GM23338 (cell line): ENCODE measurements around the gene CCDC57. TPM values are rescaled to one million over a fixed set of nuclear protein-coding genes. Genes with fewer than 3 reads are reported as not detected.

ENCODE experiments used
- ATAC-seq: fragments of 200-7000 bp; cut with Tn5 transposase; 3 replicates; pipeline ENCODE4 v1.9.1; 2020
- DNase-seq: peaks from one replicate; pipeline ENCODE4 v3.0.0-alpha.2; 2015; ENCODE audit warnings: low spot score
- H2AFZ ChIP-seq: fragments of 200-600 bp; sonication (generic); 2 replicates; pipeline ENCODE4 v1.8.0; 2016; ENCODE audit warnings: antibody characterized with exemption, mild to moderate bottlenecking, moderate library complexity
- H3F3A ChIP-seq: fragments of 200-600 bp; sonication (generic); replicated peaks from 2 replicates; pipeline ENCODE4 v1.8.0; 2017; ENCODE audit warnings: antibody characterized with exemption, mixed run types, low read depth
- H3K27ac ChIP-seq: fragments of 200-600 bp; sonication (generic); 2 replicates; pipeline ENCODE4 v1.6.1; 2016; ENCODE audit warnings: low read depth
- H3K27me3 ChIP-seq: fragments of 200-600 bp; sonication (generic); 2 replicates; pipeline ENCODE4 v1.8.0; 2016; ENCODE audit warnings: mild to moderate bottlenecking, mixed run types, moderate library complexity; ENCODE audit not compliant: insufficient read depth
- H3K36me3 ChIP-seq: fragments of 200-600 bp; sonication (generic); 2 replicates; pipeline ENCODE4 v1.8.0; 2016; ENCODE audit warnings: mild to moderate bottlenecking; ENCODE audit not compliant: insufficient read depth
- H3K4me1 ChIP-seq: fragments of 200-600 bp; sonication (generic); 2 replicates; pipeline ENCODE4 v1.8.0; 2016; ENCODE audit warnings: mild to moderate bottlenecking, moderate library complexity; ENCODE audit not compliant: insufficient read depth
- H3K4me2 ChIP-seq: fragments of 200-600 bp; sonication (generic); 2 replicates; pipeline ENCODE4 v1.7.1; 2017; ENCODE audit warnings: mixed run types
- H3K4me3 ChIP-seq: fragments of 200-600 bp; sonication (generic); 2 replicates; pipeline ENCODE4 v1.6.1; 2016; ENCODE audit warnings: mixed run types
- H3K79me2 ChIP-seq: fragments of 200-600 bp; sonication (generic); replicated peaks from 2 replicates; pipeline ENCODE4 v1.8.0; 2017; ENCODE audit warnings: mild to moderate bottlenecking; ENCODE audit not compliant: insufficient read depth
- H3K9me2 ChIP-seq: fragments of 200-600 bp; sonication (generic); 2 replicates; pipeline ENCODE4 v1.8.0; 2017; ENCODE audit not compliant: insufficient read depth
- H4K20me1 ChIP-seq: fragments of 200-600 bp; sonication (generic); replicated peaks from 2 replicates; pipeline ENCODE4 v1.8.0; 2017; ENCODE audit warnings: mild to moderate bottlenecking; ENCODE audit not compliant: insufficient read depth
- H3K27ac Mint-ChIP-seq: 2 replicates; pipeline ENCODE4 v1.8.0; 2020; ENCODE audit warnings: inconsistent platforms, mild to moderate bottlenecking, moderate library complexity, mixed read lengths
- H3K27me3 Mint-ChIP-seq: 3 replicates; pipeline ENCODE4 v1.8.0; 2022; ENCODE audit warnings: low read depth, mild to moderate bottlenecking, moderate library complexity, mixed read lengths, inconsistent platforms; ENCODE audit not compliant: insufficient read depth, poor library complexity
- H3K36me3 Mint-ChIP-seq: 3 replicates; pipeline ENCODE4 v1.8.0; 2021; ENCODE audit warnings: low read depth, mild to moderate bottlenecking, inconsistent platforms, moderate library complexity, mixed read lengths
- H3K4me1 Mint-ChIP-seq: 3 replicates; pipeline ENCODE4 v1.8.0; 2020; ENCODE audit warnings: mild to moderate bottlenecking, inconsistent platforms, mixed read lengths
- H3K4me3 Mint-ChIP-seq: 3 replicates; pipeline ENCODE4 v1.8.0; 2021; ENCODE audit warnings: moderate library complexity, mild to moderate bottlenecking, inconsistent platforms, mixed read lengths
- H3K9me3 Mint-ChIP-seq: 3 replicates; pipeline ENCODE4 v1.8.0; 2020; ENCODE audit warnings: moderate library complexity, mild to moderate bottlenecking, inconsistent platforms, mixed read lengths
- CREB1 ChIP-seq: fragments of 250-450 bp; sonication (Bioruptor Pico); IDR thresholded peaks from 2 replicates; pipeline ENCODE4 v1.5.0; 2020; ENCODE audit warnings: low read depth, mild to moderate bottlenecking, moderate library complexity
- EZH2 ChIP-seq: fragments of 200-600 bp; sonication (generic); IDR thresholded peaks from one replicate; pipeline ENCODE4 v1.8.0; 2017; ENCODE audit warnings: antibody characterized with exemption, mild to moderate bottlenecking, low read depth; ENCODE audit not compliant: unreplicated experiment
- EZH2phosphoT487 ChIP-seq: fragments of 200-600 bp; sonication (generic); IDR thresholded peaks from one replicate; pipeline ENCODE4 v1.8.1; 2018; ENCODE audit warnings: antibody characterized with exemption; ENCODE audit not compliant: unreplicated experiment
- JUNB ChIP-seq: IDR thresholded peaks from one replicate; pipeline ENCODE4 v1.6.1; 2016; ENCODE audit warnings: antibody characterized with exemption; ENCODE audit not compliant: unreplicated experiment
- NANOG ChIP-seq: IDR thresholded peaks from 2 replicates; pipeline ENCODE4 v1.6.1; 2016; ENCODE audit warnings: antibody characterized with exemption, borderline replicate concordance
- POLR2AphosphoS5 ChIP-seq: IDR thresholded peaks from 2 replicates; pipeline ENCODE4 v1.6.1; 2016; ENCODE audit warnings: antibody characterized with exemption, low read depth
- STAT1 ChIP-seq: IDR thresholded peaks from one replicate; pipeline ENCODE4 v1.6.1; 2016; ENCODE audit warnings: antibody characterized with exemption; ENCODE audit not compliant: unreplicated experiment
- ZNF114 ChIP-seq: fragments of 250-450 bp; sonication (Bioruptor Pico); IDR thresholded peaks from 2 replicates; pipeline ENCODE4 v1.5.0; 2020; ENCODE audit warnings: mild to moderate bottlenecking, moderate library complexity
- ZNF331 ChIP-seq: fragments of 250-450 bp; sonication (Bioruptor Pico); IDR thresholded peaks from 2 replicates; pipeline ENCODE4 v1.5.0; 2020; ENCODE audit warnings: low read depth, mild to moderate bottlenecking, moderate library complexity
- polyA plus RNA-seq: library from polyadenylated mRNA; unstranded; fragments of >200 nt; fragmentation: Nextera tagmentation; extraction: Ambion mirVana; gene quantifications from 2 replicates; pipeline ENCODE4 v1.2.1, GENCODE V29; 2016
- total RNA-seq: library from RNA; depleted of rRNA; stranded (reverse); fragments of >200 nt; shearing (Covaris generic); gene quantifications from 2 replicates; pipeline ENCODE4 v1.2.3, GENCODE V29; 2014
- TF ChIP-seq, protein P1 (sequence below): IDR thresholded peaks from 2 replicates; pipeline ENCODE4 v1.6.1; 2016; ENCODE audit warnings: antibody characterized with exemption
- TF ChIP-seq, protein P2 (sequence below), 2 experiments: fragments of 200-600 bp in 1 of 2; sonication (generic) in 1 of 2; conservative IDR thresholded peaks; 2 replicates each; pipeline versions ENCODE4 v1.5.1 to v1.6.1; 2016 to 2017; ENCODE audit warnings: antibody characterized with exemption in 2 of 2, low read depth in 2 of 2, mild to moderate bottlenecking in 2 of 2, moderate library complexity in 1 of 2
- TF ChIP-seq, protein P3 (sequence below): fragments of 250-450 bp; sonication (Bioruptor Pico); IDR thresholded peaks from 2 replicates; pipeline ENCODE4 v1.5.0; 2020; ENCODE audit warnings: mild to moderate bottlenecking, moderate library complexity
- TF ChIP-seq, protein P4 (sequence below): IDR thresholded peaks from one replicate; pipeline ENCODE4 v1.6.1; 2018; ENCODE audit warnings: antibody characterized with exemption; ENCODE audit not compliant: unreplicated experiment

CCDC57 gene
- total and polyA plus RNA-seq, 2 experiments from 2014 or later = 7.0 to 16.3 TPM

DNA sequence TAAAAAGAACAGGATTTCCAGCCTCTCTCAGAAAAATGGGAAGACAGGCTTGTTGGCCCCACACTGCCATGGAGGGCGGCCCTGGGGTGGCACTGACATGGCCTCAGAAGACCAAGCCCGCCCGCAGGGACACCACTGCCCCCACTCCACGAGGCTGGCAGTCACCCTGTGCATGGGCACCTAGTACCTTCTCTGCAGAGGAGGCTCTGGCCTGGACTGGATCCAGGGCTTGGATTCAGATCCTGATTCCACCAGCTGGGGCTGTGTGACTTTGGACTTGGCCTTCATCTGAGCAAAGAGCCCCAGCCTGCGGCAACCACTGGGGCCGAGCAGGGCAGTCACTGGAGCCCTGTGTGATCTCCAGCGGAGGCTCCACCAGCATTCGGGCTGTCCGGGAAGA, 97.8 kb downstream of the CCDC57 start:
- H3K27ac ChIP-seq = no peak overlapping the region
- H3F3A ChIP-seq = no peaks in the 10 kb centered on the region
- DNase-seq (no peak), ATAC-seq (no peak)
- H3K4me3 ChIP-seq = no peak overlapping the region
- no peak overlapping the region for H3K4me2 ChIP-seq
- no peaks in the 10 kb centered on the region; the same call in 2 of the 3 replicates for H3K36me3 Mint-ChIP-seq
- H3K27me3 ChIP-seq = no peaks in the 10 kb centered on the region
- H2AFZ ChIP-seq = no peak overlapping the region
- no peaks in the 10 kb centered on the region for H3K36me3 ChIP-seq
- no peaks in the 10 kb centered on the region for H3K9me3 Mint-ChIP-seq
- no peaks in the 10 kb centered on the region for H3K4me1 ChIP-seq
- H3K4me3 Mint-ChIP-seq = no peak overlapping the region
- peaks cover 15% of the 10 kb centered on the region for H3K27me3 Mint-ChIP-seq
- H3K79me2 ChIP-seq = no peaks in the 10 kb centered on the region
- H3K9me2 ChIP-seq = no peaks in the 10 kb centered on the region
- no peaks in the 10 kb centered on the region; the same call in 1 of the 2 replicates for H4K20me1 ChIP-seq
- H3K4me1 Mint-ChIP-seq = peaks cover 21% of the 10 kb centered on the region
- H3K27ac Mint-ChIP-seq = no peak overlapping the region
- TF ChIP-seq, protein P1, sequence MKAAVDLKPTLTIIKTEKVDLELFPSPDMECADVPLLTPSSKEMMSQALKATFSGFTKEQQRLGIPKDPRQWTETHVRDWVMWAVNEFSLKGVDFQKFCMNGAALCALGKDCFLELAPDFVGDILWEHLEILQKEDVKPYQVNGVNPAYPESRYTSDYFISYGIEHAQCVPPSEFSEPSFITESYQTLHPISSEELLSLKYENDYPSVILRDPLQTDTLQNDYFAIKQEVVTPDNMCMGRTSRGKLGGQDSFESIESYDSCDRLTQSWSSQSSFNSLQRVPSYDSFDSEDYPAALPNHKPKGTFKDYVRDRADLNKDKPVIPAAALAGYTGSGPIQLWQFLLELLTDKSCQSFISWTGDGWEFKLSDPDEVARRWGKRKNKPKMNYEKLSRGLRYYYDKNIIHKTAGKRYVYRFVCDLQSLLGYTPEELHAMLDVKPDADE = no peak
- TF ChIP-seq, protein P2, sequence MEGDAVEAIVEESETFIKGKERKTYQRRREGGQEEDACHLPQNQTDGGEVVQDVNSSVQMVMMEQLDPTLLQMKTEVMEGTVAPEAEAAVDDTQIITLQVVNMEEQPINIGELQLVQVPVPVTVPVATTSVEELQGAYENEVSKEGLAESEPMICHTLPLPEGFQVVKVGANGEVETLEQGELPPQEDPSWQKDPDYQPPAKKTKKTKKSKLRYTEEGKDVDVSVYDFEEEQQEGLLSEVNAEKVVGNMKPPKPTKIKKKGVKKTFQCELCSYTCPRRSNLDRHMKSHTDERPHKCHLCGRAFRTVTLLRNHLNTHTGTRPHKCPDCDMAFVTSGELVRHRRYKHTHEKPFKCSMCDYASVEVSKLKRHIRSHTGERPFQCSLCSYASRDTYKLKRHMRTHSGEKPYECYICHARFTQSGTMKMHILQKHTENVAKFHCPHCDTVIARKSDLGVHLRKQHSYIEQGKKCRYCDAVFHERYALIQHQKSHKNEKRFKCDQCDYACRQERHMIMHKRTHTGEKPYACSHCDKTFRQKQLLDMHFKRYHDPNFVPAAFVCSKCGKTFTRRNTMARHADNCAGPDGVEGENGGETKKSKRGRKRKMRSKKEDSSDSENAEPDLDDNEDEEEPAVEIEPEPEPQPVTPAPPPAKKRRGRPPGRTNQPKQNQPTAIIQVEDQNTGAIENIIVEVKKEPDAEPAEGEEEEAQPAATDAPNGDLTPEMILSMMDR (conservative IDR thresholded peaks at IDR 0.05; ENCODE audit: low read depth in 2 of 2) = no peak
- TF ChIP-seq, protein P3, sequence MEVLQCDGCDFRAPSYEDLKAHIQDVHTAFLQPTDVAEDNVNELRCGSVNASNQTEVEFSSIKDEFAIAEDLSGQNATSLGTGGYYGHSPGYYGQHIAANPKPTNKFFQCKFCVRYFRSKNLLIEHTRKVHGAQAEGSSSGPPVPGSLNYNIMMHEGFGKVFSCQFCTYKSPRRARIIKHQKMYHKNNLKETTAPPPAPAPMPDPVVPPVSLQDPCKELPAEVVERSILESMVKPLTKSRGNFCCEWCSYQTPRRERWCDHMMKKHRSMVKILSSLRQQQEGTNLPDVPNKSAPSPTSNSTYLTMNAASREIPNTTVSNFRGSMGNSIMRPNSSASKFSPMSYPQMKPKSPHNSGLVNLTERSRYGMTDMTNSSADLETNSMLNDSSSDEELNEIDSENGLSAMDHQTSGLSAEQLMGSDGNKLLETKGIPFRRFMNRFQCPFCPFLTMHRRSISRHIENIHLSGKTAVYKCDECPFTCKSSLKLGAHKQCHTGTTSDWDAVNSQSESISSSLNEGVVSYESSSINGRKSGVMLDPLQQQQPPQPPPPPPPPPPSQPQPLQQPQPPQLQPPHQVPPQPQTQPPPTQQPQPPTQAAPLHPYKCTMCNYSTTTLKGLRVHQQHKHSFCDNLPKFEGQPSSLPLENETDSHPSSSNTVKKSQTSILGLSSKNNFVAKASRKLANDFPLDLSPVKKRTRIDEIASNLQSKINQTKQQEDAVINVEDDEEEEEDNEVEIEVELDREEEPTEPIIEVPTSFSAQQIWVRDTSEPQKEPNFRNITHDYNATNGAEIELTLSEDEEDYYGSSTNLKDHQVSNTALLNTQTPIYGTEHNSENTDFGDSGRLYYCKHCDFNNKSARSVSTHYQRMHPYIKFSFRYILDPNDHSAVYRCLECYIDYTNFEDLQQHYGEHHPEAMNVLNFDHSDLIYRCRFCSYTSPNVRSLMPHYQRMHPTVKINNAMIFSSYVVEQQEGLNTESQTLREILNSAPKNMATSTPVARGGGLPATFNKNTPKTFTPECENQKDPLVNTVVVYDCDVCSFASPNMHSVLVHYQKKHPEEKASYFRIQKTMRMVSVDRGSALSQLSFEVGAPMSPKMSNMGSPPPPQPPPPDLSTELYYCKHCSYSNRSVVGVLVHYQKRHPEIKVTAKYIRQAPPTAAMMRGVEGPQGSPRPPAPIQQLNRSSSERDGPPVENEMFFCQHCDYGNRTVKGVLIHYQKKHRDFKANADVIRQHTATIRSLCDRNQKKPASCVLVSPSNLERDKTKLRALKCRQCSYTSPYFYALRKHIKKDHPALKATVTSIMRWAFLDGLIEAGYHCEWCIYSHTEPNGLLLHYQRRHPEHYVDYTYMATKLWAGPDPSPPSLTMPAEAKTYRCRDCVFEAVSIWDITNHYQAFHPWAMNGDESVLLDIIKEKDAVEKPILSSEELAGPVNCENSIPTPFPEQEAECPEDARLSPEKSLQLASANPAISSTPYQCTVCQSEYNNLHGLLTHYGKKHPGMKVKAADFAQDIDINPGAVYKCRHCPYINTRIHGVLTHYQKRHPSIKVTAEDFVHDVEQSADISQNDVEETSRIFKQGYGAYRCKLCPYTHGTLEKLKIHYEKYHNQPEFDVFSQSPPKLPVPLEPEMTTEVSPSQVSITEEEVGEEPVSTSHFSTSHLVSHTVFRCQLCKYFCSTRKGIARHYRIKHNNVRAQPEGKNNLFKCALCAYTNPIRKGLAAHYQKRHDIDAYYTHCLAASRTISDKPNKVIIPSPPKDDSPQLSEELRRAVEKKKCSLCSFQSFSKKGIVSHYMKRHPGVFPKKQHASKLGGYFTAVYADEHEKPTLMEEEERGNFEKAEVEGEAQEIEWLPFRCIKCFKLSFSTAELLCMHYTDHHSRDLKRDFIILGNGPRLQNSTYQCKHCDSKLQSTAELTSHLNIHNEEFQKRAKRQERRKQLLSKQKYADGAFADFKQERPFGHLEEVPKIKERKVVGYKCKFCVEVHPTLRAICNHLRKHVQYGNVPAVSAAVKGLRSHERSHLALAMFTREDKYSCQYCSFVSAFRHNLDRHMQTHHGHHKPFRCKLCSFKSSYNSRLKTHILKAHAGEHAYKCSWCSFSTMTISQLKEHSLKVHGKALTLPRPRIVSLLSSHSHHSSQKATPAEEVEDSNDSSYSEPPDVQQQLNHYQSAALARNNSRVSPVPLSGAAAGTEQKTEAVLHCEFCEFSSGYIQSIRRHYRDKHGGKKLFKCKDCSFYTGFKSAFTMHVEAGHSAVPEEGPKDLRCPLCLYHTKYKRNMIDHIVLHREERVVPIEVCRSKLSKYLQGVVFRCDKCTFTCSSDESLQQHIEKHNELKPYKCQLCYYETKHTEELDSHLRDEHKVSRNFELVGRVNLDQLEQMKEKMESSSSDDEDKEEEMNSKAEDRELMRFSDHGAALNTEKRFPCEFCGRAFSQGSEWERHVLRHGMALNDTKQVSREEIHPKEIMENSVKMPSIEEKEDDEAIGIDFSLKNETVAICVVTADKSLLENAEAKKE = no peak
- no peak for TF ChIP-seq NANOG
- no peak for TF ChIP-seq EZH2phosphoT487
- TF ChIP-seq CREB1 (CRISPR knock-in tag) = no peak
- TF ChIP-seq ZNF114 (CRISPR knock-in tag) = no peak
- TF ChIP-seq STAT1 = no peak
- TF ChIP-seq ZNF331 (CRISPR knock-in tag) = no peak
- TF ChIP-seq EZH2 = no peak
- TF ChIP-seq, protein P4, sequence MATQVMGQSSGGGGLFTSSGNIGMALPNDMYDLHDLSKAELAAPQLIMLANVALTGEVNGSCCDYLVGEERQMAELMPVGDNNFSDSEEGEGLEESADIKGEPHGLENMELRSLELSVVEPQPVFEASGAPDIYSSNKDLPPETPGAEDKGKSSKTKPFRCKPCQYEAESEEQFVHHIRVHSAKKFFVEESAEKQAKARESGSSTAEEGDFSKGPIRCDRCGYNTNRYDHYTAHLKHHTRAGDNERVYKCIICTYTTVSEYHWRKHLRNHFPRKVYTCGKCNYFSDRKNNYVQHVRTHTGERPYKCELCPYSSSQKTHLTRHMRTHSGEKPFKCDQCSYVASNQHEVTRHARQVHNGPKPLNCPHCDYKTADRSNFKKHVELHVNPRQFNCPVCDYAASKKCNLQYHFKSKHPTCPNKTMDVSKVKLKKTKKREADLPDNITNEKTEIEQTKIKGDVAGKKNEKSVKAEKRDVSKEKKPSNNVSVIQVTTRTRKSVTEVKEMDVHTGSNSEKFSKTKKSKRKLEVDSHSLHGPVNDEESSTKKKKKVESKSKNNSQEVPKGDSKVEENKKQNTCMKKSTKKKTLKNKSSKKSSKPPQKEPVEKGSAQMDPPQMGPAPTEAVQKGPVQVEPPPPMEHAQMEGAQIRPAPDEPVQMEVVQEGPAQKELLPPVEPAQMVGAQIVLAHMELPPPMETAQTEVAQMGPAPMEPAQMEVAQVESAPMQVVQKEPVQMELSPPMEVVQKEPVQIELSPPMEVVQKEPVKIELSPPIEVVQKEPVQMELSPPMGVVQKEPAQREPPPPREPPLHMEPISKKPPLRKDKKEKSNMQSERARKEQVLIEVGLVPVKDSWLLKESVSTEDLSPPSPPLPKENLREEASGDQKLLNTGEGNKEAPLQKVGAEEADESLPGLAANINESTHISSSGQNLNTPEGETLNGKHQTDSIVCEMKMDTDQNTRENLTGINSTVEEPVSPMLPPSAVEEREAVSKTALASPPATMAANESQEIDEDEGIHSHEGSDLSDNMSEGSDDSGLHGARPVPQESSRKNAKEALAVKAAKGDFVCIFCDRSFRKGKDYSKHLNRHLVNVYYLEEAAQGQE = no peak
- no peak for TF ChIP-seq JUNB
- no peak for TF ChIP-seq POLR2AphosphoS5
